HG02840 (cell line): ENCODE measurements around the gene TMEM47.

Source experiments
- ATAC-seq: cut with Tn5 transposase; IDR thresholded peaks from one replicate; pipeline ENCODE4 v1.9.1; 2021; ENCODE audit warnings: mild to moderate bottlenecking, moderate library complexity, moderate number of reproducible peaks; ENCODE audit not compliant: unreplicated experiment, low FRiP score

The TMEM47 gene

GRCh38 chrX:34656842-34657725 is at the start of gene TMEM47:
TMEM47 (minus strand) TSS chrX:34657285; CDS start chrX:34657029, 256 bp downstream.
- no peak for ATAC-seq

GRCh38 chrX:34687095-34687494 is 30.0 kb upstream of the TMEM47 start:
- ATAC-seq, result no peak

- no peak for ATAC-seq
Observed at GRCh38 chrX:34659575-34659974, 2.5 kb upstream of the TMEM47 start.

GRCh38 chrX:34658326-34658725 is 1.2 kb upstream of the TMEM47 start:
- ATAC-seq, result no peak

- no peak for ATAC-seq
Observed at GRCh38 chrX:34657726-34658070, 613 bp upstream of the TMEM47 start.

GRCh38 chrX:34656467-34656841 is 631 bp downstream of the TMEM47 start:
- no peak for ATAC-seq

GRCh38 chrX:34655501-34656455 is 1.3 kb downstream of the TMEM47 start:
- no peak for ATAC-seq

- no peak for ATAC-seq
Observed at GRCh38 chrX:34654696-34655490, 2.2 kb downstream of the TMEM47 start.

- no peak for ATAC-seq
Observed at GRCh38 chrX:34653811-34654210, 3.3 kb downstream of the TMEM47 start.

GRCh38 chrX:34642849-34643248 is 14.2 kb downstream of the TMEM47 start:
- ATAC-seq, result no peak

- ATAC-seq, result no peak
Observed at GRCh38 chrX:34638116-34638515, 19.0 kb downstream of the TMEM47 start.

GRCh38 chrX:34634349-34634748 is 22.7 kb downstream of the TMEM47 start:
- no peak for ATAC-seq

- ATAC-seq, result no peak
Observed at GRCh38 chrX:34632384-34632783, 24.7 kb downstream of the TMEM47 start.

GRCh38 chrX:34631479-34632220 is 25.4 kb downstream of the TMEM47 start:
- ATAC-seq, result no peak

- no peak for ATAC-seq
Observed at GRCh38 chrX:34629572-34629971, 27.5 kb downstream of the TMEM47 start.

GRCh38 chrX:34624416-34624815 is 32.7 kb downstream of the TMEM47 start:
- ATAC-seq, result no peak

GRCh38 chrX:34619920-34620319 is 37.2 kb downstream of the TMEM47 start:
- no peak for ATAC-seq

GRCh38 chrX:34612036-34612435 is 45.0 kb downstream of the TMEM47 start:
- no peak for ATAC-seq

GRCh38 chrX:34598362-34598761 is 58.7 kb downstream of the TMEM47 start:
- no peak for ATAC-seq

- ATAC-seq, result no peak
Observed at GRCh38 chrX:34586936-34587335, 70.1 kb downstream of the TMEM47 start.
